Measurements from ENCODE around the gene ATP11B. TPM values are rescaled to one million over a fixed set of nuclear protein-coding genes. Genes with fewer than 3 reads are reported as not detected.

Gene ATP11B
- 75.1 TPM for total RNA-seq

DNA sequence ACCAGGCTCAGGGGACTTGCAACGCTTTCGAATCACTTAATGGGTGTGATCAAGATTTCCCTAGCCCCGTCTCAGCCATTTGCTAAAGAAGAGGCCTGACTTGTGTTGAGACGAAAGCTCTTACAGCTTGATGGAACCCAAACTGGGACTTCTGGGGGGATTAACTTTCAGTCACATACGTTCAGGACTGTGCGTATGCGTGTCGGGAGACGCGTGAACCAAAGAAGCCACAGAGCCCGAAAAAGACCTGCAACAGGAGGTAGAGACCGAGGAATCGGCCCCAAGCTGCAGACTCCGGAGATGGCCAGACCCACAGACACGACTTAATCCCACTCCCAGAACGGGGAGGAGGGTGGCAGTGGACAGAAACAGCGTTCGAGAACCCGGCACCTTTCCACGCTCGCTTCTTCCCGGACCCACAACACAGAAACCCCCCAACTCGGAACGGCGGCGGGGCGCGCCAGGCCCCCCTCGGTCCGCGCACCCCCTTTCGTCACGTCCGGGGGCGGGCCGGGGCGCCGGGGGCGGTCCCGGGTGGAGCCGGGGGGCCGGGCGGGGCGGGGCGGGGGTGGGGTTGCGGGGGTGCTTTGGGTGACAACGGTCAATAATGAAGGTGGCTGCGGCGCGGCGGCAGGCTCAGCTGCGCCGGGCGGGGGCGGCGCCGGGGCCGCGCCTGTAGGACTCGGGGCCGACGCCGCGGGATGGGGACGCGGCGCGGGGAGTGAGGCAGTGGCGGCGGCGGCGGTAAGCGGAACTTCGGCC lies at the start of gene ATP11B:
Gene ATP11B, plus strand, starts transcription at position 604 of the 762 bp plus-strand sequence. CDS start 256 bp downstream, outside the sequence.

Other genes with a start within 250 kb of the ATP11B start
- 31.6 TPM for gene DCUN1D1, start 187.0 kb downstream of the ATP11B start, total RNA-seq